HG02943 (cell line): ENCODE results near the gene PCDHB11.
"Not testable (repeated sequence)": the region's sequence is repeated elsewhere in the genome, so short reads cannot be mapped to it uniquely, and the experiment has no call there.

Experiments
- ATAC-seq: cut with Tn5 transposase; IDR thresholded peaks from one replicate; pipeline ENCODE4 v1.9.1; 2021; ENCODE audit warnings: mild to moderate bottlenecking, low read depth, moderate library complexity; ENCODE audit not compliant: unreplicated experiment

The PCDHB11 gene

GRCh38 chr5:141199359-141200235 is at the start of gene PCDHB11:
Gene PCDHB11 (plus strand): TSS chr5:141199627. CDS start chr5:141199775, 148 bp downstream.
- no peak for ATAC-seq

GRCh38 chr5:141149812-141150211 is 49.6 kb upstream of the PCDHB11 start, which contains the start of gene PCDHB6:
Gene PCDHB6 (plus strand): TSS chr5:141150057. CDS start chr5:141150258, 201 bp downstream.
- no peak for ATAC-seq

- ATAC-seq: no peak
These were observed 49.0 kb upstream of the PCDHB11 start for GRCh38 chr5:141150224-141150992.

- no peak for ATAC-seq
These were observed 48.5 kb upstream of the PCDHB11 start for GRCh38 chr5:141150993-141151325.

- ATAC-seq: not testable (repeated sequence)
These were observed 47.8 kb upstream of the PCDHB11 start for GRCh38 chr5:141151632-141152031.

GRCh38 chr5:141152096-141152495 is 47.3 kb upstream of the PCDHB11 start:
- not testable (repeated sequence) for ATAC-seq

GRCh38 chr5:141155540-141156374 is 43.7 kb upstream of the PCDHB11 start:
- no peak for ATAC-seq

GRCh38 chr5:141157356-141157755 is 42.1 kb upstream of the PCDHB11 start:
- ATAC-seq: not testable (repeated sequence)

- ATAC-seq: not testable (repeated sequence)
These were observed 41.5 kb upstream of the PCDHB11 start for GRCh38 chr5:141157901-141158300.

- no peak for ATAC-seq
These were observed 26.8 kb upstream of the PCDHB11 start, which contains the start of gene PCDHB7 for GRCh38 chr5:141172381-141173204. Gene PCDHB7 (plus strand): TSS chr5:141172644. CDS start chr5:141172836, 192 bp downstream.

- ATAC-seq: not testable (repeated sequence)
These were observed 24.9 kb upstream of the PCDHB11 start for GRCh38 chr5:141174291-141175104.

- no peak for ATAC-seq
These were observed 23.5 kb upstream of the PCDHB11 start for GRCh38 chr5:141175933-141176332.

GRCh38 chr5:141177577-141178191 is 21.7 kb upstream of the PCDHB11 start, which contains the start of gene PCDHB8:
Gene PCDHB8 (plus strand): TSS chr5:141177790. CDS start chr5:141178035, 245 bp downstream.
- not testable (repeated sequence) for ATAC-seq

- ATAC-seq: not testable (repeated sequence)
These were observed 20.1 kb upstream of the PCDHB11 start for GRCh38 chr5:141179371-141179770.

GRCh38 chr5:141179876-141180275 is 19.6 kb upstream of the PCDHB11 start:
- not testable (repeated sequence) for ATAC-seq

GRCh38 chr5:141180313-141180712 is 19.1 kb upstream of the PCDHB11 start:
- ATAC-seq: no peak

- ATAC-seq: no peak
These were observed 17.2 kb upstream of the PCDHB11 start, which contains the start of gene PCDHB16 for GRCh38 chr5:141182248-141182647. Gene PCDHB16 (plus strand): TSS chr5:141182387. CDS start chr5:141182560, 173 bp downstream.
